Calu3 (cell line): ENCODE data around the gene CA6. TPM values are rescaled to one million over a fixed set of nuclear protein-coding genes. Genes with fewer than 3 reads are reported as not detected.
"Not testable (repeated sequence)": the region's sequence is repeated elsewhere in the genome, so short reads cannot be mapped to it uniquely, and the experiment has no call there.

Source experiments
- BruUV-seq: library from RNA; stranded (reverse); fragments of 400-500 nt; replicated peaks from 2 replicates; lab custom pipeline; 2021; lab: Mats Ljungman, UMichigan
- CTCF ChIA-PET: fragments of 300-600 bp; sonication (Branson Sonifier 250); formaldehyde crosslinking; loops from one replicate; lab custom pipeline; 2022; ENCODE audit warnings: antibody characterized with exemption; lab: Charles Lee
- DNase-seq: peaks from one replicate; pipeline ENCODE4 v3.0.0; 2022
- H3K27ac Mint-ChIP-seq: one replicate; pipeline ENCODE4 v1.8.0; 2022; ENCODE audit warnings: mixed read lengths; ENCODE audit not compliant: unreplicated experiment
- H3K27me3 Mint-ChIP-seq: one replicate; pipeline ENCODE4 v1.8.0; 2022; ENCODE audit warnings: mixed read lengths; ENCODE audit not compliant: unreplicated experiment
- H3K36me3 Mint-ChIP-seq: one replicate; pipeline ENCODE4 v1.8.0; 2022; ENCODE audit warnings: mild to moderate bottlenecking, moderate library complexity, mixed read lengths; ENCODE audit not compliant: insufficient read depth, unreplicated experiment
- H3K4me1 Mint-ChIP-seq: one replicate; pipeline ENCODE4 v1.8.0; 2022; ENCODE audit warnings: mild to moderate bottlenecking, low read depth, mixed read lengths; ENCODE audit not compliant: unreplicated experiment
- H3K4me3 Mint-ChIP-seq: one replicate; pipeline ENCODE4 v1.8.0; 2022; ENCODE audit warnings: mild to moderate bottlenecking, low read depth, moderate library complexity, mixed read lengths; ENCODE audit not compliant: unreplicated experiment
- H3K9me3 Mint-ChIP-seq: one replicate; pipeline ENCODE4 v1.8.0; 2022; ENCODE audit warnings: low read depth, mixed read lengths; ENCODE audit not compliant: unreplicated experiment
- intact Hi-C: fragments of 100-400 bp; cut with micrococcal nuclease; formaldehyde crosslinking; loops from one replicate; pipeline ENCODE4 v1.10.0; 2022; ENCODE audit not compliant: unreplicated experiment
- total RNA-seq: library from RNA; stranded (reverse); gene quantifications from 2 replicates; pipeline ENCODE4 v1.2.3, GENCODE V29; 2022
- TF ChIP-seq, protein P1 (sequence below): fragments of 200-600 bp; IDR thresholded peaks from one replicate; pipeline ENCODE4 v1.8.0; 2022; ENCODE audit warnings: antibody characterized with exemption; ENCODE audit not compliant: unreplicated experiment

CA6 gene
- total RNA-seq, 1 experiment from 2014 or later, result not detected

DNA sequence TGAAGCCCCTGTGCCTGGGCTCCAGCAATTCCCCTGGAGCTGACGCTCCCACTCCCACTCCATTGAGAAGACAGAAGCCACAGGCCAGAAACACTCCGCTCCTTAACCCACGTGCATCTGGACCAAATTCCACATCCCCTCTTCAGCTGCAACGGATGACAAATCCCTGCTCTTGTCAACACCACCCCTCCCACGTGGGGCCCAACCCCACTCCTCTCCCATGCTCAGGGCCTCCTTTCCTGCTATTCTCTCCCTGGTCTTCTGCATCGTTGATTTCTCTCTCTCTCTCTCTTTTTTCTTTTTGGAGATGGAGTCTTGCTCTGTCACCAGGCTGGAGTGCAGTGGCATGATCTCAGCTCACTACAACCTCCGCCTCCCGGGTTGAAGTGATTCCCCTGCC is 18.3 kb downstream of the CA6 start:
- intact Hi-C loops, result no loop called here
- DNase-seq, result no peak
- no peak overlapping the region for H3K27ac Mint-ChIP-seq
- H3K4me3 Mint-ChIP-seq, result no peak overlapping the region
- H3K9me3 Mint-ChIP-seq, result peaks cover 4% of the 10 kb centered on the region
- H3K4me1 Mint-ChIP-seq, result peaks cover 8% of the 10 kb centered on the region
- CTCF ChIA-PET, result interaction anchor here (1.4 to 1.5 kb wide), 2 partner anchors 24 to 41 kb away, joined by 4 to 19 read pairs; no protein-coding TSS in a partner anchor
- H3K36me3 Mint-ChIP-seq, result no peaks in the 10 kb centered on the region
- TF ChIP-seq, protein P1, sequence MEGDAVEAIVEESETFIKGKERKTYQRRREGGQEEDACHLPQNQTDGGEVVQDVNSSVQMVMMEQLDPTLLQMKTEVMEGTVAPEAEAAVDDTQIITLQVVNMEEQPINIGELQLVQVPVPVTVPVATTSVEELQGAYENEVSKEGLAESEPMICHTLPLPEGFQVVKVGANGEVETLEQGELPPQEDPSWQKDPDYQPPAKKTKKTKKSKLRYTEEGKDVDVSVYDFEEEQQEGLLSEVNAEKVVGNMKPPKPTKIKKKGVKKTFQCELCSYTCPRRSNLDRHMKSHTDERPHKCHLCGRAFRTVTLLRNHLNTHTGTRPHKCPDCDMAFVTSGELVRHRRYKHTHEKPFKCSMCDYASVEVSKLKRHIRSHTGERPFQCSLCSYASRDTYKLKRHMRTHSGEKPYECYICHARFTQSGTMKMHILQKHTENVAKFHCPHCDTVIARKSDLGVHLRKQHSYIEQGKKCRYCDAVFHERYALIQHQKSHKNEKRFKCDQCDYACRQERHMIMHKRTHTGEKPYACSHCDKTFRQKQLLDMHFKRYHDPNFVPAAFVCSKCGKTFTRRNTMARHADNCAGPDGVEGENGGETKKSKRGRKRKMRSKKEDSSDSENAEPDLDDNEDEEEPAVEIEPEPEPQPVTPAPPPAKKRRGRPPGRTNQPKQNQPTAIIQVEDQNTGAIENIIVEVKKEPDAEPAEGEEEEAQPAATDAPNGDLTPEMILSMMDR, result no peak
- H3K27me3 Mint-ChIP-seq, result peaks cover 15% of the 10 kb centered on the region
- no TSS peak for BruUV-seq

DNA sequence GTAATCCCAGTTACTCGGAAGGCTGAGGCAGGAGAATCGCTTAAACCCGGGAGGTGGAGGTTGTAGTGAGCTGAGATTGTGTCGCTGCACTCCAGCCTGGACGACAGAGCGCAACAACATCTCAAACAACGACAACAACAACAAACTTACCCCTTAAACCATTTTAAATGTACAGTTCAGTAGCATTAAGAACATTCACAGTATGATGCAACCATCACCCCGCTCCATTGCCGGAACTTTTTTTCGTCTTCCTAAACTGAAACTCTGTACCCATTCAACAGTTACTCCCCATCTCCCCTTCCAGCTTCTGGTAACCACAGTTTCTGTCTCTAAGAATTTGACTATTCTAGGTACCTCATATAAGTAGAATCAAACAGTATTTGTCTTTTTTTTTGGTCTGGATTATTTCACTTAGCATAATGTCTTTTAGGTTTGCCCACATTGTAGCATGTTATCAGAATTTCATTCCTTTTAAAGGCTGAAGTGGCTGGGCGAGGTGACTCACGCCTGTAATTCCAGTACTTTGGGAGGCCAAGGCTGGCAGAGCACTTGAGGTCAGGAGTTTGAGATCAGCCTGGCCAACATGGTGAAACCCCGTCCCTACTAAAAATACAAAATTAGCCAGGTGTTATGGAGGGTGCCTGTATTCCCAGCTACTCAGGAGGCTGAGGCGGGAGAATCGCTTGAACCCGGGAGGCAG is 19.6 kb downstream of the CA6 start:
- no peak for DNase-seq
- CTCF ChIA-PET, result no interaction called here
- intact Hi-C loops, result no loop called here
- Mint-ChIP-seq H3K4me1 (peaks cover 8% of the 10 kb centered on the region), H3K27me3 (peaks cover 21% of the 10 kb centered on the region), H3K9me3 (peaks cover 3% of the 10 kb centered on the region), H3K27ac (no peak overlapping the region), H3K4me3 (no peak overlapping the region), H3K36me3 (no peaks in the 10 kb centered on the region)
- TF ChIP-seq, protein P1, result no peak
- no TSS peak for BruUV-seq

DNA sequence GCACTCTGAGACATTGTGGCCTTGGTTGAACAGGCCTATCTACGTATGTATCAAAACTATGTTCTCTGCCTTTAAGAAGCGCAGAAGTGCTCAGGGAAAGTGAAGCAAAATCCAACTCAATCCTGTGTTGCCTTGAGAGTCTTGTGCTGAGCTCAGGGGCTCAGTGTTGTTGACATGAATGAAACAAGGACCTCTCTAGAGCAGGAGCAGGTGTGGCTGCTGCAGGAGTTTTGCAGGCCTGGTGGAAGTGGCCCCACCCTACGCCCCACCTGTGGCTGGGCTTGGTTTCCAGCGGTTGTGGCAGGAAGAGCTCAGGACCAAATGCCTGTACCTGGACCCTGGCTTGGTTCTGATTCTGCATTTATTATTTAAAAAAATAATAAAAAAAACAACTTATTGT is 20.9 kb downstream of the CA6 start:
- Mint-ChIP-seq H3K27ac (no peak overlapping the region), H3K4me1 (peaks cover 8% of the 10 kb centered on the region), H3K36me3 (no peaks in the 10 kb centered on the region), H3K9me3 (no peaks in the 10 kb centered on the region), H3K27me3 (peaks cover 14% of the 10 kb centered on the region), H3K4me3 (no peak overlapping the region)
- TF ChIP-seq, protein P1, result no peak
- DNase-seq, result no peak
- CTCF ChIA-PET, result no interaction called here
- intact Hi-C loops, result no loop called here
- no TSS peak for BruUV-seq

DNA sequence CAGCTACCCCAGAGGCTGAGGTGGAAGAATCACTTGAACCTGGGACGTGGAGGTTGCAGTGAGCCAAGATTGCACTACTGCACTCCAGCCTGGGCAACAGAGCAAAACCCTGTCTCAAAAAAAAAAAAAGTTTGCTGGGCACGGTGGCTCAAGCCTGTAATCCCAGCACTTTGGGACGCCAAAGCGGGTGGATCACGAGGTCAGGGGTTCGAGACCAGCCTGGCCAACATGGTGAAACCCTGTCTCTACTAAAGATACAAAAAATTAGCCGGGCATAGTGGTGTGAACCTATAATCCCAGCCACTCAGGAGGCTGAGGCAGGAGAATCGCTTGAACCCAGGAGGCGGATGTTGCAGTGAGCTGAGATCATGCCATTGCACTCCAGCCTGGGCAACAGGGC is 23.2 kb downstream of the CA6 start:
- DNase-seq, BruUV-seq, H3K36me3 Mint-ChIP-seq, H3K4me1 Mint-ChIP-seq, CTCF ChIA-PET, H3K9me3 Mint-ChIP-seq, H3K4me3 Mint-ChIP-seq, H3K27ac Mint-ChIP-seq, intact Hi-C loops: not testable (repeated sequence)
- peaks cover 23% of the 10 kb centered on the region for H3K27me3 Mint-ChIP-seq

DNA sequence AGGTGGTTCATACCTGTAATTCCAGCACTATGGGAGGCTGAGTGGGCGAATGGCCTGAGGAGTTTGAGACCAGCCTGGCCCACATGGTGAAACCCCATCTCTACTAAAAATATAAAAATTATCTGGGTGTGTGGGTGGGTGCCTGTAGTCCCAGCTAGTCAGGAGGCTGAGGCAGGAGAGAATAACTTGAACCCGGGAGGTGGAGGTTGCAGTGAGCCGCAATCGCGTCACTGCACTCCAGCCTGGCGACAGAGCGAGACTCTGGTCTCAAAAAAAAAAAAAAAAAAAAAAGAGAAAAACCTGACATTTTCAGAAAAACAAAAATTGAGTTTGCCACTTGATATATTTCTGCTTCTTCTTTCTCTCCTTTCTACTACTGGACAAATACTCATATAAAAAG is 24.3 kb downstream of the CA6 start:
- Mint-ChIP-seq H3K9me3 (no peaks in the 10 kb centered on the region), H3K4me3 (no peak overlapping the region), H3K36me3 (no peaks in the 10 kb centered on the region), H3K27me3 (peaks cover 23% of the 10 kb centered on the region), H3K27ac (no peak overlapping the region), H3K4me1 (no peaks in the 10 kb centered on the region)
- TF ChIP-seq, protein P1, result no peak
- no TSS peak for BruUV-seq
- CTCF ChIA-PET, result no interaction called here
- DNase-seq, result no peak
- intact Hi-C loops, result no loop called here
